Central memory CD8-positive, alpha-beta T cell (primary cell): ENCODE measurements around the gene PRELP.
"Not testable (repeated sequence)": the region's sequence is repeated elsewhere in the genome, so short reads cannot be mapped to it uniquely, and the experiment has no call there.

Experiments
- ATAC-seq: fragments of 150-1000 bp; cut with Tn5 transposase; replicated peaks from 2 replicates; pipeline ENCODE4 v1.10.0; 2022; ENCODE audit warnings: mild to moderate bottlenecking, moderate FRiP score, moderate number of reproducible peaks; ENCODE audit not compliant: poor library complexity, severe bottlenecking; ENCODE audit errors: extremely low read depth
- DNase-seq, 2 donors: peaks; one replicate each; pipeline ENCODE4 v3.0.0; 2021; ENCODE audit warnings: low spot score in 2 of 2
- H3K27ac Mint-ChIP-seq: one replicate; pipeline ENCODE4 v1.8.0; 2022; ENCODE audit warnings: low read depth, mild to moderate bottlenecking, moderate library complexity, mixed read lengths
- H3K27me3 Mint-ChIP-seq: one replicate; pipeline ENCODE4 v1.8.0; 2022; ENCODE audit warnings: mixed read lengths
- H3K36me3 Mint-ChIP-seq: one replicate; pipeline ENCODE4 v1.8.0; 2022; ENCODE audit warnings: mild to moderate bottlenecking, moderate library complexity, mixed read lengths; ENCODE audit not compliant: insufficient read depth
- H3K4me1 Mint-ChIP-seq: one replicate; pipeline ENCODE4 v1.8.0; 2022; ENCODE audit warnings: mixed read lengths
- H3K4me3 Mint-ChIP-seq: one replicate; pipeline ENCODE4 v1.8.0; 2022; ENCODE audit warnings: mild to moderate bottlenecking, moderate library complexity, mixed read lengths
- H3K9me3 Mint-ChIP-seq: one replicate; pipeline ENCODE4 v1.8.0; 2022; ENCODE audit warnings: mixed read lengths

PRELP gene

GRCh38 chr1:203444171-203444576 lies 31.4 kb upstream of the PRELP start:
- H3K27me3 Mint-ChIP-seq: peaks cover 48% of the 10 kb centered on the region
- H3K4me1 Mint-ChIP-seq: no peaks in the 10 kb centered on the region
- no peak for ATAC-seq
- DNase-seq: no peak
- peaks cover 1% of the 10 kb centered on the region for H3K36me3 Mint-ChIP-seq
- no peak overlapping the region for H3K4me3 Mint-ChIP-seq
- no peak overlapping the region for H3K27ac Mint-ChIP-seq
- H3K9me3 Mint-ChIP-seq: no peaks in the 10 kb centered on the region

DNA sequence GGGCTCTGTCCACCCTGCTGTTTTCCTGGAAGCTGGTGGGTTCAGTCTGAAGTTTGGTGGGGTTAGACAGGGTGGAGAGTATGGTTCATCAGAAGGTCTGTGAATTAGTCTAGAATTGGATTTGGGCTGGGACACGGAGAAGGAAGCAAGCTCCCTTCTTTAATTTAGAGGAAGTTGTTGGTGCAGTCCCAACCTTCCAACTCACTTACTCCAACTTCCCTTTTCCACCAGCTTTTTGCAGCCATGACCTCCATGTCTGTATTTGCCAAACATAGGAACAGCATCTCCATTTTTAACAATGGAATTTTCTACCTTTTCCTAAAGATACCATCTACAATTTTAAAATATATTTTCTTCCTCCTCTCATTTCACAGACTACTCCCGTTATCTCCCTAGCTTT lies 28.5 kb upstream of the PRELP start:
- Mint-ChIP-seq H3K4me1 (no peaks in the 10 kb centered on the region), H3K36me3 (peaks cover 3% of the 10 kb centered on the region), H3K4me3 (no peak overlapping the region), H3K9me3 (no peaks in the 10 kb centered on the region), H3K27me3 (peaks cover 56% of the 10 kb centered on the region), H3K27ac (no peak overlapping the region)
- ATAC-seq (no peak), DNase-seq (no peak)

DNA sequence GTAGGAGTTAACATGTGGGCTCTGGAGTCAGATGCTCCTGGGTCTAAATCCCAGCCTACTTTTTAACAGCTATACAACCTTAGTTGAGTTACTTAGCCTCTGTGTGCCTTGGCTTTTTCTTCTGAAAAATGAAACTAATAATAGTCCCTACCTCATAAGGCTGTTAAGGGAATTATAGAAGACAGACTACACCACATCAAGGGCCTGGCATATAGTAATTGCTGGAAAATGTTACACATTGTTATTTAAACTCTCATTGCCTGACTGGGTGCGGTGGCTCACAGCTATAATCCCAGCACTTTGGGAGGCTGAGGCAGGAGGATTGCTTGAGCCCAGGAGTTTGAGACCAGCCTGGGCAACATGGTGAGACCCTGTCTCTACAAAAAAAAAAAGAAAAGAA lies 28.0 kb upstream of the PRELP start:
- not testable (repeated sequence) for ATAC-seq, H3K27ac Mint-ChIP-seq
- peaks cover 56% of the 10 kb centered on the region for H3K27me3 Mint-ChIP-seq

GRCh38 chr1:203448521-203449061 lies 27.0 kb upstream of the PRELP start:
- Mint-ChIP-seq H3K27ac (no peak overlapping the region), H3K36me3 (peaks cover 3% of the 10 kb centered on the region), H3K4me3 (no peak overlapping the region), H3K27me3 (peaks cover 56% of the 10 kb centered on the region), H3K9me3 (no peaks in the 10 kb centered on the region), H3K4me1 (no peaks in the 10 kb centered on the region)
- DNase-seq (no peak), ATAC-seq (no peak)

More for the DNA sequence above, 28.0 kb upstream of the PRELP start:
- not testable (repeated sequence) for H3K9me3 Mint-ChIP-seq, H3K4me1 Mint-ChIP-seq, H3K36me3 Mint-ChIP-seq, DNase-seq, H3K4me3 Mint-ChIP-seq

GRCh38 chr1:203450001-203450400 lies 25.6 kb upstream of the PRELP start:
- Mint-ChIP-seq H3K4me1 (no peaks in the 10 kb centered on the region), H3K36me3 (peaks cover 3% of the 10 kb centered on the region), H3K4me3 (no peak overlapping the region), H3K27ac (no peak overlapping the region), H3K27me3 (peaks cover 60% of the 10 kb centered on the region), H3K9me3 (no peaks in the 10 kb centered on the region)
- DNase-seq (no peak), ATAC-seq (no peak)

DNA sequence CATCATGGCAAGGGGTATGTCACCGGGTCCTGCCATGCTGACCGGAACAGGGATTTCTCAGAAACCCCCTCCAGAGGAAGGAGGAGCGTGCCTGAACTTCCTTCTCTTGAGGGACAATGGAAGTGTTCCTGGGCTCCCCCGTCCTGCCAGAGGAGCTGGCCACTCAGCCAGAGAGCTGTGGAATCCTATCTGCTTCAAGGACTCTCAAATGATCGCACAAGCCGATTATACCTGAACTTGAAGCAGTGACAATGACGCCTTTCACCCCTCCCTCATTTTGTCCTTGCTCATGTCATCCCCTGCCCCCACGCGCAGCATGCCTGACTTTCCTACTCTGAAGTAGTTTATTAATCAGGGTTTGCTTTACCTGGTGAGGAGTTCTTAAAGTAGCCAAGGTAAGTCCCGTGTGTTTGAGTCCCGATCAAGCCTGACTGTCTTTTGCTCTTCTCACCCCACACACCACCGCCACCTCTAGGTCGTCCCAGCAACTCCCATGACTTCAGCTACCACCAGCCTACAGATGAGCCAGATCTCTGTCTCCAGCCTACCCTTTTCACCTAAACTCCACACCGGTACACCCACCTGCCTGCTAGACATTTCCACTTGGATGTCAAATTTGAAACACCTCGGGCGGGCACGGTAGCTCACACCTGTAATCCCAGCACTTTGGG lies 25.0 kb upstream of the PRELP start:
- DNase-seq (no peak), ATAC-seq (no peak)
- Mint-ChIP-seq H3K9me3 (no peaks in the 10 kb centered on the region), H3K27me3 (peaks cover 65% of the 10 kb centered on the region), H3K27ac (no peak overlapping the region), H3K36me3 (peaks cover 3% of the 10 kb centered on the region), H3K4me1 (no peaks in the 10 kb centered on the region), H3K4me3 (no peak overlapping the region)

- no peak for ATAC-seq
- Mint-ChIP-seq H3K4me1 (no peaks in the 10 kb centered on the region), H3K36me3 (peaks cover 3% of the 10 kb centered on the region), H3K4me3 (no peak overlapping the region), H3K9me3 (no peaks in the 10 kb centered on the region), H3K27me3 (peaks cover 77% of the 10 kb centered on the region), H3K27ac (no peak overlapping the region)
- DNase-seq: no peak
Measured at GRCh38 chr1:203451836-203452784, 23.5 kb upstream of the PRELP start.

GRCh38 chr1:203453016-203453415 lies 22.6 kb upstream of the PRELP start:
- peaks cover 77% of the 10 kb centered on the region for H3K27me3 Mint-ChIP-seq
- H3K27ac Mint-ChIP-seq: no peak overlapping the region
- peaks cover 3% of the 10 kb centered on the region for H3K36me3 Mint-ChIP-seq
- H3K4me3 Mint-ChIP-seq: no peak overlapping the region
- H3K9me3 Mint-ChIP-seq: no peaks in the 10 kb centered on the region
- ATAC-seq: no peak
- H3K4me1 Mint-ChIP-seq: no peaks in the 10 kb centered on the region
- no peak for DNase-seq

DNA sequence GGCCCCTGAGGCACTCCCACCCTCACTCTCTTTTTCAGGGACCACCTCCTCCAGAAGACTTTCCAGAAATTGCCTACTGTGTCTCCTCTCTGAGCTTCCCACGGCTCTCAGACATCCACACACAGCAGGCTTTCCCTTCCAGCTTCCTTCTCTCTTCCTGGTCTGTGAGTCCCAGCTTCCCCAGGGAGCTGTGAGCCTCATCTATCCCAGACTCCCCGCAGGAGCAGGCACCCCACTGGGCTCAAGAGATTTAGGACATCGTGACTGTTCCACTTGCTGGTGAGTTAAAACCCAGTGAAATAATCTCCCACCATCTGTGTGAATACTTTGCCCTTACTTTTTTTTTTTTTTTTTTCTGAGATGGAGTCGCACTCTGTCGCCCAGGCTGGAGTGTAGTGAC lies 22.0 kb upstream of the PRELP start:
- Mint-ChIP-seq H3K4me1 (no peaks in the 10 kb centered on the region), H3K27me3 (peaks cover 76% of the 10 kb centered on the region), H3K4me3 (no peak overlapping the region), H3K27ac (no peak overlapping the region), H3K36me3 (peaks cover 3% of the 10 kb centered on the region), H3K9me3 (no peaks in the 10 kb centered on the region)
- no peak for DNase-seq
- no peak for ATAC-seq

- Mint-ChIP-seq H3K9me3 (no peaks in the 10 kb centered on the region), H3K4me1 (no peaks in the 10 kb centered on the region), H3K27ac (no peak overlapping the region), H3K27me3 (peaks cover 76% of the 10 kb centered on the region), H3K36me3 (peaks cover 3% of the 10 kb centered on the region), H3K4me3 (no peak overlapping the region)
- DNase-seq (no peak), ATAC-seq (no peak)
Measured at GRCh38 chr1:203454986-203455471, 20.6 kb upstream of the PRELP start.

GRCh38 chr1:203455706-203456105 lies 19.9 kb upstream of the PRELP start:
- no peak overlapping the region for H3K4me3 Mint-ChIP-seq
- peaks cover 76% of the 10 kb centered on the region for H3K27me3 Mint-ChIP-seq
- no peaks in the 10 kb centered on the region for H3K4me1 Mint-ChIP-seq
- H3K9me3 Mint-ChIP-seq: no peaks in the 10 kb centered on the region
- H3K36me3 Mint-ChIP-seq: peaks cover 3% of the 10 kb centered on the region
- H3K27ac Mint-ChIP-seq: no peak overlapping the region
- ATAC-seq: no peak
- DNase-seq: no peak

- Mint-ChIP-seq H3K36me3 (peaks cover 4% of the 10 kb centered on the region), H3K27ac (no peak overlapping the region), H3K9me3 (no peaks in the 10 kb centered on the region), H3K27me3 (peaks cover 76% of the 10 kb centered on the region), H3K4me3 (no peak overlapping the region), H3K4me1 (no peaks in the 10 kb centered on the region)
- DNase-seq (no peak), ATAC-seq (no peak)
Measured at GRCh38 chr1:203456577-203456976, 19.0 kb upstream of the PRELP start.
